Uterus (tissue), 4 donors: ENCODE data around the gene DNM3. TPM values are rescaled to one million over a fixed set of nuclear protein-coding genes. Genes with fewer than 3 reads are reported as not detected.

Experiments used
- DNase-seq, 2 donors: peaks; one replicate each; pipeline ENCODE4 v3.0.0-alpha.2; 2019 to 2020
- H3K27ac ChIP-seq, 2 donors: fragments of 200-600 bp; sonication (generic); 1 replicate in 1 of 2; 2 replicates in 1 of 2; pipeline ENCODE4 v1.5.1; 2016 to 2018
- H3K27me3 ChIP-seq, 2 donors: fragments of 200-600 bp; sonication (generic); one replicate each; pipeline ENCODE4 v1.5.1; 2018 to 2019; ENCODE audit warnings: control low read depth in 1 of 2
- H3K36me3 ChIP-seq, 2 donors: fragments of 200-600 bp; sonication (generic); one replicate each; pipeline ENCODE4 v1.5.1; 2019; ENCODE audit warnings: control low read depth in 1 of 2
- H3K4me1 ChIP-seq, 2 donors: fragments of 200-600 bp; sonication (generic); one replicate each; pipeline ENCODE4 v1.5.1; 2018 to 2019; ENCODE audit warnings: control low read depth in 1 of 2
- H3K4me3 ChIP-seq, 2 donors: fragments of 200-600 bp; sonication (generic); 1 replicate in 1 of 2; 2 replicates in 1 of 2; pipeline ENCODE4 v1.5.1; 2018 to 2019; ENCODE audit warnings: mild to moderate bottlenecking in 1 of 2
- H3K9me3 ChIP-seq, 2 donors: fragments of 200-600 bp; sonication (generic); one replicate each; pipeline ENCODE4 v1.5.1; 2019; ENCODE audit warnings: control low read depth in 1 of 2
- CTCF ChIP-seq, 4 experiments: fragments of 200-600 bp in 2 of 4; fragments of 450-650 bp in 2 of 4; sonication (generic) in 2 of 4; IDR thresholded peaks; one replicate each; pipeline ENCODE4 v1.5.1; 2016 to 2019; ENCODE audit warnings: antibody characterized with exemption in 4 of 4, mild to moderate bottlenecking in 2 of 4, moderate library complexity in 1 of 4
- POLR2A ChIP-seq, 2 donors: fragments of 450-650 bp; IDR thresholded peaks; one replicate each; pipeline ENCODE4 v1.6.1; 2016; ENCODE audit warnings: antibody characterized with exemption in 2 of 2, mild to moderate bottlenecking in 1 of 2, moderate library complexity in 1 of 2
- intact Hi-C: fragments of 100-400 bp; cut with DNase I; formaldehyde crosslinking; loops from one replicate; pipeline ENCODE4 v1.15.1; 2023; ENCODE audit warnings: low total_unique reads
- total RNA-seq, 4 donors: library from RNA; depleted of rRNA in 3 of 4; stranded (reverse); fragments of >200 nt in 3 of 4; gene quantifications; one replicate each; pipeline versions ENCODE4 v1.1.0 to v1.2.4, GENCODE V29; 2014 to 2023
- donor health status: DM: yes; HTN: yes; CAD: no.

Gene DNM3
- total RNA-seq, 4 donors from 2014 or later: 4.7 to 49.2 (median 14.6) TPM

GRCh38 chr1:171939740-171940139, 98.4 kb downstream of the DNM3 start:
- intact Hi-C loops: no loop called here
- no peaks in the 10 kb centered on the region for H3K9me3 ChIP-seq
- no peak overlapping the region for H3K27ac ChIP-seq
- no peak overlapping the region for H3K4me3 ChIP-seq
- no peaks in the 10 kb centered on the region for H3K27me3 ChIP-seq
- no peak for TF ChIP-seq POLR2A (IDR thresholded peaks at IDR 0.05)
- TF ChIP-seq CTCF (IDR thresholded peaks at IDR 0.05): no peak
- H3K4me1 ChIP-seq: no peaks in the 10 kb centered on the region
- H3K36me3 ChIP-seq: no peaks in the 10 kb centered on the region
- no peak for DNase-seq

GRCh38 chr1:171940368-171940767, 99.1 kb downstream of the DNM3 start:
- Histone ChIP-seq H3K27ac (no peak overlapping the region), H3K4me3 (no peak overlapping the region), H3K36me3 (no peaks in the 10 kb centered on the region), H3K9me3 (no peaks in the 10 kb centered on the region), H3K4me1 (no peaks in the 10 kb centered on the region), H3K27me3 (no peaks in the 10 kb centered on the region)
- intact Hi-C loops: no loop called here
- no peak for TF ChIP-seq CTCF (IDR thresholded peaks at IDR 0.05)
- no peak for TF ChIP-seq POLR2A (IDR thresholded peaks at IDR 0.05)
- DNase-seq: no peak

- Histone ChIP-seq H3K4me1 (no peaks in the 10 kb centered on the region), H3K36me3 (no peaks in the 10 kb centered on the region), H3K4me3 (no peak overlapping the region), H3K27me3 (no peaks in the 10 kb centered on the region), H3K27ac (no peak overlapping the region), H3K9me3 (no peaks in the 10 kb centered on the region)
- DNase-seq: no peak
- TF ChIP-seq POLR2A (IDR thresholded peaks at IDR 0.05) (no peak), CTCF (IDR thresholded peaks at IDR 0.05) (no peak)
- intact Hi-C loops: no loop called here
Observed at GRCh38 chr1:171941920-171942319, 100.6 kb downstream of the DNM3 start.

- no peaks in the 10 kb centered on the region for H3K9me3 ChIP-seq
- no peak overlapping the region for H3K27ac ChIP-seq
- no peak for DNase-seq
- no peak for TF ChIP-seq CTCF (IDR thresholded peaks at IDR 0.05)
- no peak for TF ChIP-seq POLR2A (IDR thresholded peaks at IDR 0.05)
- intact Hi-C loops: no loop called here
- no peaks in the 10 kb centered on the region for H3K4me1 ChIP-seq
- no peak overlapping the region for H3K4me3 ChIP-seq
- no peaks in the 10 kb centered on the region for H3K36me3 ChIP-seq
- H3K27me3 ChIP-seq: no peaks in the 10 kb centered on the region
Observed at GRCh38 chr1:171943973-171944561, 102.8 kb downstream of the DNM3 start.

- no peak for TF ChIP-seq POLR2A (IDR thresholded peaks at IDR 0.05)
- TF ChIP-seq CTCF (IDR thresholded peaks at IDR 0.05): no peak
- Histone ChIP-seq H3K27me3 (no peaks in the 10 kb centered on the region), H3K4me3 (no peak overlapping the region), H3K27ac (no peak overlapping the region), H3K9me3 (no peaks in the 10 kb centered on the region), H3K4me1 (no peaks in the 10 kb centered on the region), H3K36me3 (no peaks in the 10 kb centered on the region)
- intact Hi-C loops: no loop called here
- no peak for DNase-seq
Observed at GRCh38 chr1:171948511-171948910, 107.2 kb downstream of the DNM3 start.
